ENCODE data around the gene CSF2. TPM values are rescaled to one million over a fixed set of nuclear protein-coding genes. Genes with fewer than 3 reads are reported as not detected.

The CSF2 gene
- total RNA-seq, 4 donors from 2014 or later, result not detected

DNA sequence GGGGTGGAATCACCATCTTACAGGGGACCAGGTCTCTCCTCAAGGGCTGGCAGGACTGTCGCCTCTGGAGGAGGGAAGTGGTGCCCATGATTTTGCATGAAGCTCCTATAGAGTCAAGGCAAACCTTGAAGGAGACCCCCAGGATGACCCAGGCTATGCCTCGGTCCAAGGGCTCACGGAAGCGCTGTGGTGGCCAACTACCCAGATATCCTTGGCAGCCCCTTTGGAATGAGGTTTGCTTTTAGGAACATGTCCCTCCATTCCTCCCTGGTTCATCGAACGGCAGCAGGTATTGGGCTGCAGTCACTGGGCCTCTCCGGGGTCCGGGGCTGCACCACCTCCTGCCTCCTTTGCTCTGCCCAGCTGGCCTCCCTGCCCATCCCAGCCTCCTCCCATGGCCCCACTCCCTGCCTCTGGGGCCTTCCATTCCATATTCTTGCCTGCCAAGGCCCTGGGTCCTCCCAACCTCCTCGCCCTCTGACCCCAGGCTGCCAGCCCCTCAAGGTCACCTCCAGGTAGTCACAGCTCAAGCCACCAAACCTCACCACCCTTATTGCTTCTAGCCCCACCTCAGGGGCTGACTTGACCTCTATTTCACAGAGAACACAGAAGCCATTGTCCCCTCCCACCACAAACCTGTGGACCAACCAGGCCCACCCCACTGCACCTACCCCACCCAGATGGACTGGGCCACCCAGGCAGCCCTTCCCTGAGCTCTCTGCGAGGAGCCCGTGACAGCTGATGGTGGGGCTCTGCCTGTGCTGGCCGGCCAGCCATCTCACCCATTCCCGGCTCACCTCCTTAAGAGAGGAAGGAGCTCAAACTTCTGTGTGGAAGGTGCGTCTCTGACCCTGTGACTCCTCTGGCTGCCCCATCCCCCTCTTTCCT is 16.7 kb upstream of the CSF2 start:
- Histone ChIP-seq H3K27me3 (no peaks in the 10 kb centered on the region), H3K36me3 (no peaks in the 10 kb centered on the region), H3K4me3 (no peak overlapping the region), H3K9me3 (no peaks in the 10 kb centered on the region), H3K4me1 (no peaks in the 10 kb centered on the region), H3K27ac (replicated peaks in 1 of 4) (no peak overlapping the region)
- TF ChIP-seq, protein P1, sequence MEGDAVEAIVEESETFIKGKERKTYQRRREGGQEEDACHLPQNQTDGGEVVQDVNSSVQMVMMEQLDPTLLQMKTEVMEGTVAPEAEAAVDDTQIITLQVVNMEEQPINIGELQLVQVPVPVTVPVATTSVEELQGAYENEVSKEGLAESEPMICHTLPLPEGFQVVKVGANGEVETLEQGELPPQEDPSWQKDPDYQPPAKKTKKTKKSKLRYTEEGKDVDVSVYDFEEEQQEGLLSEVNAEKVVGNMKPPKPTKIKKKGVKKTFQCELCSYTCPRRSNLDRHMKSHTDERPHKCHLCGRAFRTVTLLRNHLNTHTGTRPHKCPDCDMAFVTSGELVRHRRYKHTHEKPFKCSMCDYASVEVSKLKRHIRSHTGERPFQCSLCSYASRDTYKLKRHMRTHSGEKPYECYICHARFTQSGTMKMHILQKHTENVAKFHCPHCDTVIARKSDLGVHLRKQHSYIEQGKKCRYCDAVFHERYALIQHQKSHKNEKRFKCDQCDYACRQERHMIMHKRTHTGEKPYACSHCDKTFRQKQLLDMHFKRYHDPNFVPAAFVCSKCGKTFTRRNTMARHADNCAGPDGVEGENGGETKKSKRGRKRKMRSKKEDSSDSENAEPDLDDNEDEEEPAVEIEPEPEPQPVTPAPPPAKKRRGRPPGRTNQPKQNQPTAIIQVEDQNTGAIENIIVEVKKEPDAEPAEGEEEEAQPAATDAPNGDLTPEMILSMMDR (IDR thresholded peaks at IDR 0.05), result no peak
- TF ChIP-seq POLR2A (IDR thresholded peaks at IDR 0.05; ENCODE audit: low read depth), result no peak
- no peak for TF ChIP-seq POLR2AphosphoS5 (IDR thresholded peaks at IDR 0.05)
- no peak for TF ChIP-seq EP300 (IDR thresholded peaks at IDR 0.05)
- intact Hi-C loops (cut with DNase I), result no loop called here
- WGBS, result 88% methylated on average over 14 of the region's 14 CpGs
- DNase-seq (ENCODE audit: extremely low spot score), result no peak

DNA sequence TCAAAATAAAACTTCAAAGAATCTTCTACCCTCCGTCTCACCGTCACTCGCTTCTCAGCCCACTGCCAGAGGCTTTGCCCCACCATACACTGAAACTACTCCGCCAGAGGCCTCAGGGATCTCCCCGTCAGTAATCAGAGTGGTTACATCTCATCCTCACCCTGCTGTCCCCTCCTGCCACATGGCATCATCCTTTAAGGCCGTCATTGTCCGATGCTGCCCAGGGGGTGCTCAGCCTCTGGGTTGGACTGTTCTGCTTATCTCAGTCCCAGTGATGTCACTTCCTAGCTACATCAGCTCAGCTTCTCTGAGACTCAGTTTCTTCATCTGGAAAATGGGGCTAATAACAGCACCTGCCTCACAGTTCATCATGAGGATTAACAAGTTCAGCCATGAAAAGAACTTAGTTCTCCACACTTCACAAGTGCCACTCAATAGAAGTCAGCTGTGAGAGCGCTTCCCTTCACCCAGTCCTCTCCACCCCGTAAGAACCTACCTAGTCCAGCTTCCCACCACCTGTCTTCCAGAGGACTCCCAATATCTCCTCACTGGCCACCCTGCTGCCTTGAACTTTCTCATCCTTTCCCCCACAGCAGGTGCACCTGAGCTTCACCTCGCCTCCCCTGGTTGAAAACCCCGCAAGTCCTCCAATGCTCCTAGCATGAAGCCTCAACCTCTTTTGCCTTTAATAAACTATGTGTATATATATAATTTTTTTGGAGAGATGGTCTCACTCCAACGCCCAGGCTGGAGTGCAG is 15.9 kb upstream of the CSF2 start:
- H3K9me3 ChIP-seq, result no peaks in the 10 kb centered on the region
- TF ChIP-seq POLR2A (IDR thresholded peaks at IDR 0.05; ENCODE audit: low read depth), result no peak
- TF ChIP-seq POLR2AphosphoS5 (IDR thresholded peaks at IDR 0.05), result no peak
- TF ChIP-seq, protein P1 (IDR thresholded peaks at IDR 0.05), result no peak
- TF ChIP-seq EP300 (IDR thresholded peaks at IDR 0.05), result no peak
- no peak for DNase-seq (ENCODE audit: extremely low spot score)
- no peak overlapping the region for H3K27ac ChIP-seq (replicated peaks in 1 of 4)
- H3K4me1 ChIP-seq, result no peaks in the 10 kb centered on the region
- no peaks in the 10 kb centered on the region for H3K27me3 ChIP-seq
- intact Hi-C loops (cut with DNase I), result no loop called here
- 78% methylated on average over 12 of the region's 12 CpGs for WGBS
- H3K36me3 ChIP-seq, result no peaks in the 10 kb centered on the region
- no peak overlapping the region for H3K4me3 ChIP-seq

DNA sequence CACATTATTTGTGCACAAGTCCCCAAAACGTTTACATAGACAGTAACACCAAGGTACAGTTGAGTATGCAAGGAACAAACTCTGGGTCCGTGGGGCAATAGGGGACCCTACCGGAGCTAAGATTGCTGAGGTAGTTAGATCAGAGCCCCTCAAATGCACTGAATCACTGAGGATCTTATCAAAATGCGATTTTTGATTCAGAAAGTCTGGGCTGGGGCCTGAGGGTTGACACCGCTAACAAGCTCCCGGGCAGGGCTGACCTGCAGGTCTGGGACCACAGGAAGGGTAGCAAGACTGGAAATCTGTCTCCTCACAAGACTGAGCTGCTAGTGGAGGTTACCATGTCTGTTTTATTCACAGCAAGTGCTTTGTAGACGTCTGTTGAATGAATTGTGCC is 14.9 kb upstream of the CSF2 start:
- TF ChIP-seq POLR2AphosphoS5 (IDR thresholded peaks at IDR 0.05), result no peak
- TF ChIP-seq EP300 (IDR thresholded peaks at IDR 0.05), result no peak
- no peak for TF ChIP-seq POLR2A (IDR thresholded peaks at IDR 0.05; ENCODE audit: low read depth)
- TF ChIP-seq, protein P1 (IDR thresholded peaks at IDR 0.05), result no peak
- WGBS, result 83% methylated on average over 7 of the region's 7 CpGs
- no peak overlapping the region for H3K4me3 ChIP-seq
- DNase-seq (ENCODE audit: extremely low spot score), result no peak
- intact Hi-C loops (cut with DNase I), result no loop called here
- no peaks in the 10 kb centered on the region for H3K4me1 ChIP-seq
- no peak overlapping the region for H3K27ac ChIP-seq (replicated peaks in 1 of 4)
- no peaks in the 10 kb centered on the region for H3K27me3 ChIP-seq
- H3K9me3 ChIP-seq, result no peaks in the 10 kb centered on the region
- H3K36me3 ChIP-seq, result no peaks in the 10 kb centered on the region

DNA sequence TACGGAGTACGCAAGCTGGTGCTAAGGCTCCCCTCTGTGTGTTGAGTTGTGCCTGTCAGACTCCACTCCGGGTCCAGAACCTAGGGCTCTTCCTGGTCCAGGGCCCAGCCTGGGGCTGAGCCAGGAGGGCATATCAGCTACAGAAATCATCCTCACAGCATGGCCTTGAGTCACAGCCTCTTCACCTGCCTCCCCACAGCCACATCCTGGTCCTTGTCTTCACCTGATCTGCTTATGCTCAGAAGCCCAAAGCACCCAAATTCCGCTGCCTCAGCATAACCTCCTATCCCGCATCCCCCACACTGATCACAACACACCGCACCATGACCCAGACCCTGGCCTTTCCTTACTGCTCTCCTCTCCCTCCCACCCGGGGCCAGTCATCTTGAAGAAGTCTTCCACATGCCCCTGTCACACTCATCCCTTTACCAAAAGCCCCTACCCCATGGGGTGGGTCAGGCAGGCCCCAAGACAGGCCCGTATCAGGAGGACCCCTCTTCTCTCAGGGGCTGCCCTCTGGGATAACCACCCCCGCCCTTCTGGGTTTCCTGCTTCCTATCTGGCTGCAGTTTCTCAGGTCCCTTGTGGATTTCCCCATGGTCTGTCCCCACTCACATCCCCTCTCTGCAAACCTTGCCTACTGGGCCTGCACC is 14.4 kb upstream of the CSF2 start:
- no peak for TF ChIP-seq POLR2A (IDR thresholded peaks at IDR 0.05; ENCODE audit: low read depth)
- no peak for TF ChIP-seq EP300 (IDR thresholded peaks at IDR 0.05)
- TF ChIP-seq POLR2AphosphoS5 (IDR thresholded peaks at IDR 0.05), result no peak
- TF ChIP-seq, protein P1 (IDR thresholded peaks at IDR 0.05), result no peak
- intact Hi-C loops (cut with DNase I), result no loop called here
- DNase-seq (ENCODE audit: extremely low spot score), result no peak
- H3K4me3 ChIP-seq, result no peak overlapping the region
- H3K36me3 ChIP-seq, result no peaks in the 10 kb centered on the region
- no peak overlapping the region for H3K27ac ChIP-seq (replicated peaks in 1 of 4)
- H3K9me3 ChIP-seq, result no peaks in the 10 kb centered on the region
- WGBS, result 87% methylated on average over 9 of the region's 9 CpGs
- H3K27me3 ChIP-seq, result no peaks in the 10 kb centered on the region
- no peaks in the 10 kb centered on the region for H3K4me1 ChIP-seq

Measured in esophagus muscularis mucosa (tissue), 4 donors.